Liver (tissue), 9 donors: ENCODE measurements around the gene OPHN1. TPM values are rescaled to one million over a fixed set of nuclear protein-coding genes. Genes with fewer than 3 reads are reported as not detected.

Experiments
- DNase-seq: peaks from one replicate; pipeline ENCODE4 v3.0.0-alpha.2; 2017; ENCODE audit warnings: low spot score
- H3K27ac ChIP-seq, 2 donors: one replicate each; pipeline ENCODE4 v1.7.0; 2013; ENCODE audit warnings: inconsistent platforms in 2 of 2, low read length in 2 of 2, control low read depth in 1 of 2, low read depth in 1 of 2, mild to moderate bottlenecking in 1 of 2
- H3K27me3 ChIP-seq, 4 donors: one replicate each; pipeline versions ENCODE4 v1.6.1 to v1.7.0; 2013; ENCODE audit warnings: low read length in 3 of 4, inconsistent platforms in 1 of 4, mild to moderate bottlenecking in 1 of 4, moderate library complexity in 1 of 4; ENCODE audit not compliant: control insufficient read depth in 4 of 4, insufficient read depth in 4 of 4
- H3K36me3 ChIP-seq, 4 donors: one replicate each; pipeline versions ENCODE4 v1.6.1 to v1.7.0; 2013; ENCODE audit warnings: low read length in 3 of 4, mild to moderate bottlenecking in 3 of 4, low read depth in 1 of 4, moderate library complexity in 1 of 4; ENCODE audit not compliant: control insufficient read depth in 4 of 4, insufficient read depth in 3 of 4
- H3K4me1 ChIP-seq, 4 donors: one replicate each; pipeline versions ENCODE4 v1.6.1 to v1.7.0; 2013; ENCODE audit warnings: low read length in 3 of 4, mild to moderate bottlenecking in 3 of 4, moderate library complexity in 1 of 4; ENCODE audit not compliant: control insufficient read depth in 4 of 4, insufficient read depth in 4 of 4
- H3K4me3 ChIP-seq, 3 donors: one replicate each; pipeline versions ENCODE4 v1.6.1 to v1.7.0; 2013; ENCODE audit warnings: low read length in 3 of 3, control low read depth in 1 of 3, low read depth in 1 of 3, mild to moderate bottlenecking in 1 of 3
- H3K9ac ChIP-seq, 2 donors: one replicate each; pipeline ENCODE4 v1.7.0; 2013; ENCODE audit warnings: low read length in 2 of 2, mild to moderate bottlenecking in 2 of 2, moderate library complexity in 2 of 2, control low read depth in 1 of 2, low read depth in 1 of 2
- H3K9me3 ChIP-seq, 4 donors: one replicate each; pipeline versions ENCODE4 v1.6.1 to v1.7.0; 2013; ENCODE audit warnings: low read length in 3 of 4; ENCODE audit not compliant: control insufficient read depth in 4 of 4
- ATF3 ChIP-seq: IDR thresholded peaks from 2 replicates; pipeline ENCODE4 v1.6.1; 2016; ENCODE audit warnings: antibody characterized with exemption
- CTCF ChIP-seq: fragments of 150-350 bp; IDR thresholded peaks from 2 replicates; pipeline ENCODE4 v1.5.1; 2017; ENCODE audit warnings: improper control_type of control experiment, low read depth, low read length; ENCODE audit not compliant: missing input control
- FOXA1 ChIP-seq: IDR thresholded peaks from 2 replicates; pipeline ENCODE4 v1.6.1; 2016; ENCODE audit warnings: antibody characterized with exemption
- FOXA2 ChIP-seq: IDR thresholded peaks from 2 replicates; pipeline ENCODE4 v1.6.1; 2016; ENCODE audit warnings: antibody characterized with exemption
- GABPA ChIP-seq, 2 donors: IDR thresholded peaks in 1 of 2; conservative IDR thresholded peaks in 1 of 2; 2 replicates each; pipeline ENCODE4 v1.6.1; 2016; ENCODE audit warnings: antibody characterized with exemption in 2 of 2, mild to moderate bottlenecking in 1 of 2, moderate library complexity in 1 of 2
- HNF4A ChIP-seq, 2 donors: conservative IDR thresholded peaks; 2 replicates each; pipeline ENCODE4 v1.6.1; 2016; ENCODE audit warnings: antibody characterized with exemption in 2 of 2, mild to moderate bottlenecking in 2 of 2
- HNF4G ChIP-seq: IDR thresholded peaks from 2 replicates; pipeline ENCODE4 v1.6.1; 2016; ENCODE audit warnings: antibody characterized with exemption
- JUND ChIP-seq, 2 donors: IDR thresholded peaks; 2 replicates each; pipeline ENCODE4 v1.6.1; 2016; ENCODE audit warnings: antibody characterized with exemption in 2 of 2
- NR2F2 ChIP-seq: IDR thresholded peaks from 2 replicates; pipeline ENCODE4 v1.6.1; 2016; ENCODE audit warnings: antibody characterized with exemption
- RAD21 ChIP-seq, 2 donors: IDR thresholded peaks; 2 replicates each; pipeline ENCODE4 v1.6.1; 2016; ENCODE audit warnings: antibody characterized with exemption in 2 of 2, mild to moderate bottlenecking in 2 of 2
- REST ChIP-seq: IDR thresholded peaks from 2 replicates; pipeline ENCODE4 v1.6.1; 2016; ENCODE audit warnings: antibody characterized with exemption, mild to moderate bottlenecking
- RXRA ChIP-seq, 2 donors: IDR thresholded peaks; 2 replicates each; pipeline ENCODE4 v1.6.1; 2017 to 2018; ENCODE audit warnings: antibody characterized with exemption in 2 of 2, mild to moderate bottlenecking in 1 of 2
- SP1 ChIP-seq: IDR thresholded peaks from 2 replicates; pipeline ENCODE4 v1.6.1; 2018; ENCODE audit warnings: antibody characterized with exemption, mild to moderate bottlenecking
- TAF1 ChIP-seq: conservative IDR thresholded peaks from 2 replicates; pipeline ENCODE4 v1.6.1; 2016; ENCODE audit warnings: antibody characterized with exemption, mild to moderate bottlenecking
- YY1 ChIP-seq: IDR thresholded peaks from 2 replicates; pipeline ENCODE4 v1.6.1; 2016; ENCODE audit warnings: antibody characterized with exemption, mild to moderate bottlenecking
- ZBTB33 ChIP-seq: IDR thresholded peaks from 2 replicates; pipeline ENCODE4 v1.6.1; 2016; ENCODE audit warnings: antibody characterized with exemption
- WGBS: extraction: QIAGEN DNeasy Blood & Tissue Kit; methylation state at CpG from one replicate; pipeline ENCODE4 v1.1.7; 2013; 5-methylcytosine and 5-hydroxymethylcytosine counted together
- polyA plus RNA-seq, 2 donors: library from polyadenylated mRNA; stranded (reverse) in 1 of 2; unstranded in 1 of 2; fragments of 200-250 nt in 1 of 2; fragments of >200 nt in 1 of 2; fragmentation: Nextera tagmentation in 1 of 2; extraction: Ambion mirVana in 1 of 2; gene quantifications; one replicate each; pipeline versions ENCODE4 v1.2.1 to v1.2.3, GENCODE V29; 2013 to 2015
- total RNA-seq, 2 donors: library from RNA; depleted of rRNA; stranded (reverse); fragments of >200 nt; gene quantifications; one replicate each; pipeline ENCODE4 v1.2.3, GENCODE V29; 2014
- donor health status: healthy.
- donor health status: healthy.
- donor health status: healthy.
- donor health status: healthy.
- donor health status: healthy.

OPHN1 gene
- total and polyA plus RNA-seq, 4 donors, result 0.17 to 1.2 (median 0.60) TPM

GRCh38 chrX:68372665-68373064 lies 60.6 kb downstream of the OPHN1 start:
- H3K9ac ChIP-seq, result no peak overlapping the region
- H3K9me3 ChIP-seq, result peaks cover 0 to 7% (median 0%) of the 10 kb centered on the region in 4 donors
- H3K4me1 ChIP-seq, result no peaks in the 10 kb centered on the region
- no peak for TF ChIP-seq ZBTB33
- TF ChIP-seq NR2F2, result no peak
- no peak for TF ChIP-seq GABPA (IDR thresholded peaks at IDR 0.05 in 1 of 2, conservative IDR thresholded peaks at IDR 0.05 in 1 of 2)
- TF ChIP-seq HNF4A (conservative IDR thresholded peaks at IDR 0.05), result no peak
- TF ChIP-seq RAD21 (IDR thresholded peaks at IDR 0.05), result no peak
- TF ChIP-seq FOXA1, result no peak
- TF ChIP-seq JUND (IDR thresholded peaks at IDR 0.05), result no peak
- TF ChIP-seq SP1, result no peak
- H3K4me3 ChIP-seq, result no peak overlapping the region
- no peak overlapping the region for H3K27ac ChIP-seq
- 77% methylated on average over 4 of the region's 4 CpGs for WGBS
- DNase-seq, result no peak
- H3K27me3 ChIP-seq, result peaks cover 0 to 2% (median 0%) of the 10 kb centered on the region in 4 donors
- no peaks in the 10 kb centered on the region for H3K36me3 ChIP-seq

- no peaks in the 10 kb centered on the region for H3K4me1 ChIP-seq
- TF ChIP-seq SP1 (no peak), REST (no peak), HNF4G (no peak), FOXA2 (no peak), RXRA (IDR thresholded peaks at IDR 0.05) (no peak), RAD21 (IDR thresholded peaks at IDR 0.05) (no peak), NR2F2 (no peak), JUND (IDR thresholded peaks at IDR 0.05) (no peak), CTCF (no peak), GABPA (IDR thresholded peaks at IDR 0.05 in 1 of 2, conservative IDR thresholded peaks at IDR 0.05 in 1 of 2) (no peak), FOXA1 (no peak), TAF1 (no peak), YY1 (no peak), HNF4A (conservative IDR thresholded peaks at IDR 0.05) (no peak), ATF3 (no peak)
- no peak for DNase-seq
- H3K27me3 ChIP-seq, result peaks cover 0 to 2% (median 0%) of the 10 kb centered on the region in 4 donors
- no peaks in the 10 kb centered on the region for H3K36me3 ChIP-seq
- H3K9me3 ChIP-seq, result peaks cover 0 to 7% (median 0%) of the 10 kb centered on the region in 4 donors
- H3K4me3 ChIP-seq, result no peak overlapping the region
- H3K9ac ChIP-seq, result no peak overlapping the region
- no peak overlapping the region for H3K27ac ChIP-seq
Measured at GRCh38 chrX:68369559-68369958, 63.7 kb downstream of the OPHN1 start.
